GM21723 (cell line): ENCODE data around the gene ZNF778.

Source experiments
- ATAC-seq: cut with Tn5 transposase; IDR thresholded peaks from one replicate; pipeline ENCODE4 v1.9.1; 2021; ENCODE audit warnings: mild to moderate bottlenecking, moderate library complexity; ENCODE audit not compliant: unreplicated experiment

Gene ZNF778

GRCh38 chr16:89193576-89194293, 23.8 kb upstream of the ZNF778 start:
- no peak for ATAC-seq

- ATAC-seq, result no peak
Measured at GRCh38 chr16:89194340-89195311, 22.9 kb upstream of the ZNF778 start.

GRCh38 chr16:89195521-89196171, 21.9 kb upstream of the ZNF778 start:
- no peak for ATAC-seq

- no peak for ATAC-seq
Measured at GRCh38 chr16:89197033-89197632, 20.4 kb upstream of the ZNF778 start.

GRCh38 chr16:89197633-89198416, 19.7 kb upstream of the ZNF778 start:
- no peak for ATAC-seq

- ATAC-seq, result no peak
Measured at GRCh38 chr16:89198417-89199240, 18.9 kb upstream of the ZNF778 start.

GRCh38 chr16:89199241-89200123, 18.0 kb upstream of the ZNF778 start:
- ATAC-seq, result no peak

- no peak for ATAC-seq
Measured at GRCh38 chr16:89200124-89200849, 17.2 kb upstream of the ZNF778 start, which contains the start of gene SLC22A31. Gene SLC22A31 (minus strand): TSS chr16:89200537. CDS start chr16:89200501, 36 bp downstream.

GRCh38 chr16:89200850-89201411, 16.6 kb upstream of the ZNF778 start:
- ATAC-seq, result no peak

GRCh38 chr16:89201439-89202377, 15.8 kb upstream of the ZNF778 start:
- ATAC-seq, result no peak

- no peak for ATAC-seq
Measured at GRCh38 chr16:89202422-89203215, 14.9 kb upstream of the ZNF778 start.

GRCh38 chr16:89207993-89208392, 9.5 kb upstream of the ZNF778 start:
- ATAC-seq, result no peak

- no peak for ATAC-seq
Measured at GRCh38 chr16:89209522-89210044, 7.9 kb upstream of the ZNF778 start.

GRCh38 chr16:89210165-89210903, 7.2 kb upstream of the ZNF778 start:
- no peak for ATAC-seq
